K562 (cell line): ENCODE data around the gene RERE. TPM values are rescaled to one million over a fixed set of nuclear protein-coding genes. Genes with fewer than 3 reads are reported as not detected.
A peak's percentile ranks its signal among the peaks of the same experiment; 100 is the strongest.

ENCODE experiments used
- CBX5 ChIP-seq: IDR thresholded peaks from 2 replicates; pipeline ENCODE4 v1.6.1; 2014; ENCODE audit warnings: low read depth, borderline replicate concordance
- E2F6 ChIP-seq, 2 experiments: IDR thresholded peaks; 2 replicates each; pipeline ENCODE4 v1.6.1; 2011; ENCODE audit warnings: borderline replicate concordance in 1 of 2, control low read depth in 1 of 2, low read depth in 1 of 2, low read length in 1 of 2, mild to moderate bottlenecking in 1 of 2, mixed read lengths in 1 of 2, moderate library complexity in 1 of 2; ENCODE audit not compliant: insufficient read depth in 1 of 2, insufficient read length in 1 of 2, poor library complexity in 1 of 2, severe bottlenecking in 1 of 2; ENCODE audit errors: extremely low read depth in 1 of 2
- ESRRA ChIP-seq: fragments of 450-650 bp; IDR thresholded peaks from 2 replicates; pipeline ENCODE4 v1.6.1; 2014; ENCODE audit warnings: low read depth, mild to moderate bottlenecking, moderate library complexity, borderline replicate concordance
- HDAC1 ChIP-seq, 2 experiments: fragments of 450-650 bp; IDR thresholded peaks; 2 replicates each; pipeline ENCODE4 v1.6.1; 2016 to 2017; ENCODE audit warnings: inconsistent platforms in 1 of 2, mild to moderate bottlenecking in 1 of 2, moderate library complexity in 1 of 2
- MAZ ChIP-seq, 2 experiments: fragments of 450-650 bp in 1 of 2; sonication (generic) in 1 of 2; formaldehyde crosslinking; IDR thresholded peaks in 1 of 2; conservative IDR thresholded peaks in 1 of 2; 2 replicates each; pipeline versions ENCODE4 v1.4.0 to v1.5.0; 2020; ENCODE audit warnings: mild to moderate bottlenecking in 1 of 2, missing genetic modification reagents in 1 of 2
- MCM7 ChIP-seq, 2 experiments: fragments of 450-650 bp; IDR thresholded peaks; 2 replicates each; pipeline ENCODE4 v1.6.1; 2016 to 2018
- MYC ChIP-seq, 2 experiments: fragments of 250-450 bp in 1 of 2; sonication (Bioruptor Pico) in 1 of 2; IDR thresholded peaks; 2 replicates each; pipeline versions ENCODE4 v1.5.1 to v1.6.1; 2012 to 2021; ENCODE audit warnings: low read depth in 2 of 2, borderline replicate concordance in 1 of 2, improper control_type of control experiment in 1 of 2, low read length in 1 of 2, mild to moderate bottlenecking in 1 of 2, moderate library complexity in 1 of 2
- NR3C1 ChIP-seq: sonication (generic); formaldehyde crosslinking; IDR thresholded peaks from 2 replicates; pipeline ENCODE4 v1.8.1; 2022; ENCODE audit warnings: missing genetic modification reagents
- NRF1 ChIP-seq, 2 experiments: fragments of 450-650 bp; IDR thresholded peaks in 1 of 2; conservative IDR thresholded peaks in 1 of 2; 2 replicates each; pipeline ENCODE4 v1.6.1; 2014; ENCODE audit warnings: mild to moderate bottlenecking in 2 of 2
- PHTF2 ChIP-seq: fragments of 250-450 bp; sonication (Bioruptor Pico); IDR thresholded peaks from 2 replicates; pipeline ENCODE4 v1.5.0; 2021; ENCODE audit warnings: mild to moderate bottlenecking
- TOE1 ChIP-seq, 2 experiments: fragments of 450-650 bp in 1 of 2; sonication (generic) in 1 of 2; formaldehyde crosslinking in 1 of 2; IDR thresholded peaks; 2 replicates each; pipeline versions ENCODE4 v1.7.1 to v1.8.0; 2016 to 2022; ENCODE audit warnings: borderline replicate concordance in 2 of 2, mild to moderate bottlenecking in 2 of 2, antibody characterized with exemption in 1 of 2, inconsistent platforms in 1 of 2, low read depth in 1 of 2, missing genetic modification reagents in 1 of 2, moderate library complexity in 1 of 2
- ZC3H11A ChIP-seq: IDR thresholded peaks from 2 replicates; pipeline ENCODE4 v1.6.1; 2012; ENCODE audit warnings: low read depth, low read length, improper control_type of control experiment
- ZNF639 ChIP-seq, 2 experiments: fragments of 200-800 bp in 1 of 2; sonication (Bioruptor generic) in 1 of 2; sonication (generic) in 1 of 2; formaldehyde crosslinking in 1 of 2; IDR thresholded peaks in 1 of 2; conservative IDR thresholded peaks in 1 of 2; 2 replicates each; pipeline versions ENCODE4 v1.5.0 to v1.6.1; 2016 to 2020; ENCODE audit warnings: missing compliant biosample characterization in 1 of 2, missing genetic modification characterization in 1 of 2, missing genetic modification reagents in 1 of 2
- polyA plus RNA-seq, 8 experiments: library from polyadenylated mRNA; depleted of rRNA in 4 of 8; stranded (reverse) in 5 of 8; unstranded in 3 of 8; fragments of >200 nt; fragmentation: Nextera tagmentation in 2 of 8; fragmentation: Illumina TruSeq in 1 of 8; extraction: Ambion mirVana in 2 of 8; extraction: Trizol in 1 of 8; gene quantifications; 2 replicates each; pipeline versions ENCODE4 v1.2.1 to v1.2.3, GENCODE V29; 2011 to 2014; ENCODE audit warnings: inconsistent platforms in 1 of 8, missing spikeins in 1 of 8
- total RNA-seq, 7 experiments: library from RNA; depleted of rRNA in 6 of 7; stranded (reverse); fragments of >200 nt in 6 of 7; fragmentation: Illumina TruSeq in 2 of 7; extraction: Trizol in 2 of 7; gene quantifications; 2 replicates each; pipeline versions ENCODE4 v1.2.1 to v1.2.3, GENCODE V29; 2011 to 2021; ENCODE audit warnings: low replicate concordance in 1 of 7
- TF ChIP-seq, protein P1 (sequence below): sonication (generic); formaldehyde crosslinking; IDR thresholded peaks from 2 replicates; pipeline ENCODE4 v1.8.1; 2022; ENCODE audit warnings: missing genetic modification reagents
- TF ChIP-seq, protein P2 (sequence below): fragments of 250-450 bp; sonication (Bioruptor Pico); IDR thresholded peaks from 2 replicates; pipeline ENCODE4 v1.5.0; 2021; ENCODE audit warnings: mild to moderate bottlenecking, moderate library complexity

The RERE gene
- total and polyA plus RNA-seq, 9 of the 15 experiments (the other 6 are each of a cell fraction or from before 2014, with no cell fraction given) = 3.0 to 51.5 (median 13.4) TPM

GRCh38 chr1:8423692-8424538 lies 393.5 kb downstream of the RERE start (continued):
- TF ChIP-seq, protein P1, sequence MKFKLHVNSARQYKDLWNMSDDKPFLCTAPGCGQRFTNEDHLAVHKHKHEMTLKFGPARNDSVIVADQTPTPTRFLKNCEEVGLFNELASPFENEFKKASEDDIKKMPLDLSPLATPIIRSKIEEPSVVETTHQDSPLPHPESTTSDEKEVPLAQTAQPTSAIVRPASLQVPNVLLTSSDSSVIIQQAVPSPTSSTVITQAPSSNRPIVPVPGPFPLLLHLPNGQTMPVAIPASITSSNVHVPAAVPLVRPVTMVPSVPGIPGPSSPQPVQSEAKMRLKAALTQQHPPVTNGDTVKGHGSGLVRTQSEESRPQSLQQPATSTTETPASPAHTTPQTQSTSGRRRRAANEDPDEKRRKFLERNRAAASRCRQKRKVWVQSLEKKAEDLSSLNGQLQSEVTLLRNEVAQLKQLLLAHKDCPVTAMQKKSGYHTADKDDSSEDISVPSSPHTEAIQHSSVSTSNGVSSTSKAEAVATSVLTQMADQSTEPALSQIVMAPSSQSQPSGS (CRISPR knock-in tag) = no peak
- TF ChIP-seq NRF1 (conservative IDR thresholded peaks at IDR 0.05 in 1 of 2, IDR thresholded peaks at IDR 0.05 in 1 of 2) (0 out of 4 replicates have a peak, but pooled peaks of 1 of the 2 experiments have one; percentile 5), TOE1 (IDR thresholded peaks at IDR 0.05; ENCODE audit: borderline replicate concordance) (no peak; the same call in 1 of the 2 replicates), TOE1 (CRISPR knock-in tag; IDR thresholded peaks at IDR 0.05; ENCODE audit: borderline replicate concordance, low read depth) (peak; percentile 13; the same call in 1 of the 2 replicates), HDAC1 (IDR thresholded peaks at IDR 0.05) (peak in 1 of 2 experiments; percentile 11; a peak in 1 of 4 replicates), ESRRA (peak; percentile 8; the same call in 1 of the 2 replicates), CBX5 (no peak), ZC3H11A (no peak), E2F6 (IDR thresholded peaks at IDR 0.05; ENCODE audit: borderline replicate concordance in 1 of 2, extremely low read depth in 1 of 2, insufficient read depth in 1 of 2, insufficient read length in 1 of 2, low read depth in 1 of 2, low read length in 1 of 2, poor library complexity in 1 of 2, severe bottlenecking in 1 of 2) (peak in 1 of 2 experiments; percentile 24), PHTF2 (no peak), ZNF639 (CRISPR knock-in tag; conservative IDR thresholded peaks at IDR 0.05 in 1 of 2, IDR thresholded peaks at IDR 0.05 in 1 of 2) (no peak), MCM7 (IDR thresholded peaks at IDR 0.05) (no peak), NR3C1 (CRISPR knock-in tag) (no peak), MYC (IDR thresholded peaks at IDR 0.05; ENCODE audit: low read depth, low read length) (peak; percentile 50; the same call in 1 of the 2 replicates), MYC (CRISPR knock-in tag; IDR thresholded peaks at IDR 0.05; ENCODE audit: borderline replicate concordance, low read depth) (no peak), MAZ (CRISPR knock-in tag; conservative IDR thresholded peaks at IDR 0.05 in 1 of 2, IDR thresholded peaks at IDR 0.05 in 1 of 2) (no peak)
- TF ChIP-seq, protein P2, sequence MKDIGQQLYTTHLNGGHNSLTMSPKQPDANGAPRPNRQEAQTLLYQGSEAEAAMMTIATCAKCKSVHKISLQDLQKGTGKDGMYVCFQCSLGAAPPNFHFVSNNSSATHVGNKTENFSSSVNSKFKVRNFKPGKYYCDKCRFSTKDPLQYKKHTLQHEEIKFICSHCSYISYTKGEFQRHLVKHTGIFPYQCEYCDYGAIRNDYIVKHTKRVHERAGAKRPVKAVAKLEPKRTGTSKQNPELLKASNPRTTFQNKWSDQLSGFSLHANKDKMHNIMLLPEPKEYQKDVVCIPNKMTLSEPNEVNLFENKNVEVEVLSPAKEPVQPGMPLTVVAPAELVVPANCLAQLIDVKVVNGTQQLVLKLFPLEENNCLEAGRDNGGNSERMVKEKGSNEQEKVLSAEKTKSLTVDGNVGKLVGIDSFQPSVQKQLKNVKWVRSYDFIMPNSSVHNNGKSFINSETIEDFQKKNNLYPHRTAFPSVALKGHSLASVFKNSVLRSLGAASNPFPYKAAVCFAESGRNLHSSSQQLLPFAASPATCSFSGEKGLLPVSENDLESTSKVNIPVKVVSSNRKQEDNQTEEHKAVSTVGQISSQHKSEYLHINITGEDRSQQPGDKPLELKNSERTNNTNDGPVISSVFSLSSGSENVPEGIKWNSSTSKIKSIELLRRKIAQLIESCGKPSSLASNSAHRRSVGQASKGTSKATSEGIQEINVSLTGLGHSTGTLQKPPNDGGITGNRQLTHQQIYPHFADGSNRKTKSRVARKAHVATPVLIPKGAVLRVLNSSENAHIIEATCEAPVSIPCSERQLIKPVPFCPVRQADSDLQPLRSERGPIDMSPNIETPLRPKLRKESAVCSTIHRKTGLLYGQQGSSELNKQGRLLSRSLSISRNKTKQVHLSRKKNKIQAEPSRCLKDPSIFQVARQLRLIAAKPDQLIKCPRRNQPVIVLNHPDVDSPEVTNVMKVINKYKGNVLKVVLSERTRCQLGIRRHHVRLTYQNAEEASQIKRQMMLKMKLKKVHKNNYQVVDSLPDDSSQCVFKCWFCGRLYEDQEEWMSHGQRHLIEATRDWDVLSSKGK (CRISPR knock-in tag) = no peak
